Measurements from ENCODE around the gene CPEB2. TPM values are rescaled to one million over a fixed set of nuclear protein-coding genes. Genes with fewer than 3 reads are reported as not detected.

CPEB2 gene
- total and polyA plus RNA-seq, 2 of the 8 experiments (the other 6 are each of a cell fraction or from before 2014, with no cell fraction given) = 0.39 to 1.9 TPM

DNA sequence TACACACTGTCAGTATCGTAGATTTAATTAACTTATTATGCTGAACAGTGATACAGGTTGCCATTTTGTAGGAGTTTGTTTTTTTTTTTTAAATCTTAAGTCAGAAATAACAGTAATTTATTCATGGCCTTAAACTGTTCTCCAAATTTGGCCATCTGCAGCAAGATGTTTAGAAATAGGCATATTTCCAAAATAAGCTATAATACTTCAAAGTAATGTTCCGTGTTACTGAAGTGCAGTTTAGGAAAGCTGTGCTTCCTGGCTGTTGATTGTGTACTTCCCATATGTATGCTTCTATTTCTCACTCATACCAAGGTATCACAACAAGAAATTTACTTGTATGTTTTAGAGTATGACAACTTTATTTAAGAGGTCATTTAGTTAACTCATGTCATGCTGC lies 28.9 kb downstream of the CPEB2 start:
- no peak overlapping the region for H2BK20ac ChIP-seq (ENCODE audit: low read length)
- H3K4ac ChIP-seq (replicated peaks; ENCODE audit: insufficient read length, low read depth, low read length) = no peak overlapping the region
- H2BK12ac ChIP-seq (ENCODE audit: low read depth, low read length) = no peak overlapping the region
- no peak overlapping the region for H3K56ac ChIP-seq (replicated peaks; ENCODE audit: insufficient read length, low read depth, low read length)
- no peak overlapping the region for H4K8ac ChIP-seq (ENCODE audit: extremely low read depth, insufficient read depth, low read length)
- ChIA-PET CTCF (ENCODE audit: partially characterized antibody) (interaction anchor here (1.0 kb wide), 1 partner anchor 17 kb away, joined by 3 read pairs; no protein-coding TSS in a partner anchor), POLR2A (ENCODE audit: partially characterized antibody) (no interaction called here)
- H4K20me1 ChIP-seq (replicated peaks in 1 of 2; ENCODE audit: control insufficient read depth in 1 of 2, insufficient read depth in 2 of 2, low read length in 2 of 2) = no peaks in the 10 kb centered on the region
- no peak overlapping the region for H3K23ac ChIP-seq (ENCODE audit: insufficient read length)
- DNase-seq (ENCODE audit: low read depth in 1 of 2, low spot score in 2 of 2) (no peak), FAIRE-seq (no peak)
- H3K9ac ChIP-seq (replicated peaks in 1 of 4; ENCODE audit: extremely low read depth in 1 of 4, low read depth in 3 of 4, low read length in 3 of 4) = no peak overlapping the region
- 88% methylated on average over 2 of the region's 2 CpGs; no CpG with 5 or more reads in 1 of the 2 experiments for WGBS, 2 experiments (ENCODE audit: extremely low coverage in 1 of 2, insufficient coverage in 1 of 2, insufficient read length in 1 of 2, insufficient replicate concordance in 2 of 2, low coverage in 1 of 2, low lambda C conversion rate in 2 of 2, missing lambda C conversion rate in 1 of 2)
- no peaks in the 10 kb centered on the region for H3K27me3 ChIP-seq (replicated peaks in 1 of 4; ENCODE audit: control insufficient read depth in 3 of 4, extremely low read depth in 1 of 4, insufficient read depth in 3 of 4, low read length in 3 of 4)
- H2AK5ac ChIP-seq (ENCODE audit: low read depth, low read length) = no peak overlapping the region
- no peak overlapping the region for H3K14ac ChIP-seq (ENCODE audit: insufficient read length)
- no peak overlapping the region for H2BK5ac ChIP-seq (ENCODE audit: low read depth, low read length)
- TF ChIP-seq TEAD4 (IDR thresholded peaks at IDR 0.05; ENCODE audit: low read depth, low read length) (no peak), GTF2F1 (IDR thresholded peaks at IDR 0.05; ENCODE audit: borderline replicate concordance, low read depth, low read length) (no peak)
- H2BK120ac ChIP-seq (replicated peaks; ENCODE audit: low read depth, low read length) = no peak overlapping the region
- H2AFZ ChIP-seq (ENCODE audit: low read length) = no peak overlapping the region
- H3K79me2 ChIP-seq (ENCODE audit: control insufficient read depth in 1 of 2, insufficient read depth in 2 of 2, low read length in 2 of 2) = no peaks in the 10 kb centered on the region
- H3K4me3 ChIP-seq (ENCODE audit: extremely low read depth in 1 of 4, insufficient read depth in 2 of 4, low read depth in 3 of 4, low read length in 4 of 4) = no peak overlapping the region
- no peaks in the 10 kb centered on the region for H3K4me1 ChIP-seq (replicated peaks in 1 of 4; ENCODE audit: control insufficient read depth in 3 of 4, insufficient read depth in 4 of 4, low read length in 3 of 4)
- no peak overlapping the region for H4K5ac ChIP-seq (ENCODE audit: insufficient read length, low read depth, low read length)
- H3K79me1 ChIP-seq (ENCODE audit: low read depth, low read length) = no peaks in the 10 kb centered on the region
- no peak overlapping the region for H3K4me2 ChIP-seq (ENCODE audit: insufficient read depth in 1 of 2, low read depth in 2 of 2, low read length in 2 of 2)
- no peak overlapping the region for H2BK15ac ChIP-seq (ENCODE audit: low read length)
- H3K9me3 ChIP-seq (ENCODE audit: insufficient read depth in 2 of 2, low read depth in 1 of 2, low read length in 1 of 2) = peaks cover 0 to 4% of the 10 kb centered on the region in 2 experiments; a peak in 2 of 4 replicates
- no peak overlapping the region for H3K18ac ChIP-seq (ENCODE audit: extremely low read depth, low read length)
- H3K36me3 ChIP-seq (ENCODE audit: control insufficient read depth in 2 of 4, insufficient read depth in 4 of 4, low read length in 3 of 4) = peaks cover 0 to 3% (median 0%) of the 10 kb centered on the region in 4 experiments; a peak in 2 of 8 replicates
- H4K91ac ChIP-seq (replicated peaks; ENCODE audit: insufficient read length, low read length) = no peak overlapping the region
- no peaks in the 10 kb centered on the region for H3K23me2 ChIP-seq (ENCODE audit: low read depth, low read length)
- no peak overlapping the region for H3K27ac ChIP-seq (ENCODE audit: low read depth, low read length)

Measured in H1 (cell line).